ENCODE results near the gene HIBADH. TPM values are rescaled to one million over a fixed set of nuclear protein-coding genes. Genes with fewer than 3 reads are reported as not detected.

The HIBADH gene
- total RNA-seq, 4 donors from 2014 or later = 38.9 to 58.8 (median 52.2) TPM

GRCh38 chr7:27549606-27550005 is 113.1 kb downstream of the HIBADH start:
- Histone ChIP-seq H3K4me1 (no peaks in the 10 kb centered on the region), H3K36me3 (no peaks in the 10 kb centered on the region), H3K27me3 (no peaks in the 10 kb centered on the region), H3K9me3 (no peaks in the 10 kb centered on the region), H3K4me3 (no peak overlapping the region), H3K27ac (no peak overlapping the region)
- intact Hi-C loops (cut with DNase I; ENCODE audit: low total_unique reads) = no loop called here
- no peak for TF ChIP-seq POLR2A (IDR thresholded peaks at IDR 0.05)
- TF ChIP-seq CTCF (IDR thresholded peaks at IDR 0.05) = no peak
- no peak for DNase-seq

- DNase-seq = no peak
- TF ChIP-seq POLR2A (IDR thresholded peaks at IDR 0.05) (no peak), CTCF (IDR thresholded peaks at IDR 0.05) (no peak)
- Histone ChIP-seq H3K27me3 (no peaks in the 10 kb centered on the region), H3K4me3 (no peak overlapping the region), H3K9me3 (no peaks in the 10 kb centered on the region), H3K36me3 (no peaks in the 10 kb centered on the region), H3K27ac (no peak overlapping the region), H3K4me1 (no peaks in the 10 kb centered on the region)
- intact Hi-C loops (cut with DNase I; ENCODE audit: low total_unique reads) = no loop called here
Observed at GRCh38 chr7:27548304-27548703, 114.4 kb downstream of the HIBADH start.

- TF ChIP-seq CTCF (IDR thresholded peaks at IDR 0.05) (no peak), POLR2A (IDR thresholded peaks at IDR 0.05) (no peak)
- Histone ChIP-seq H3K4me1 (no peaks in the 10 kb centered on the region), H3K9me3 (no peaks in the 10 kb centered on the region), H3K36me3 (no peaks in the 10 kb centered on the region), H3K27me3 (no peaks in the 10 kb centered on the region), H3K4me3 (no peak overlapping the region), H3K27ac (no peak overlapping the region)
- intact Hi-C loops (cut with DNase I; ENCODE audit: low total_unique reads) = no loop called here
- DNase-seq = no peak
Observed at GRCh38 chr7:27547401-27547800, 115.3 kb downstream of the HIBADH start.

- H3K36me3 ChIP-seq = no peaks in the 10 kb centered on the region
Observed at GRCh38 chr7:27546610-27547009, 116.1 kb downstream of the HIBADH start.

GRCh38 chr7:27535795-27536194 is 126.9 kb downstream of the HIBADH start:
- H3K4me3 ChIP-seq = no peak overlapping the region
- TF ChIP-seq POLR2A (IDR thresholded peaks at IDR 0.05) (no peak), CTCF (IDR thresholded peaks at IDR 0.05) (no peak)
- no peaks in the 10 kb centered on the region for H3K4me1 ChIP-seq
- intact Hi-C loops (cut with DNase I; ENCODE audit: low total_unique reads) = no loop called here
- H3K27ac ChIP-seq = no peak overlapping the region
- no peaks in the 10 kb centered on the region for H3K36me3 ChIP-seq
- DNase-seq = no peak
- H3K27me3 ChIP-seq = no peaks in the 10 kb centered on the region
- no peaks in the 10 kb centered on the region for H3K9me3 ChIP-seq

More at GRCh38 chr7:27546610-27547009, 116.1 kb downstream of the HIBADH start:
- Histone ChIP-seq H3K27me3 (no peaks in the 10 kb centered on the region), H3K4me1 (no peaks in the 10 kb centered on the region), H3K9me3 (no peaks in the 10 kb centered on the region), H3K4me3 (no peak overlapping the region), H3K27ac (no peak overlapping the region)
- DNase-seq = no peak
- no peak for TF ChIP-seq POLR2A (IDR thresholded peaks at IDR 0.05)
- TF ChIP-seq CTCF (IDR thresholded peaks at IDR 0.05) = no peak
- intact Hi-C loops (cut with DNase I; ENCODE audit: low total_unique reads) = no loop called here
